Astrocyte (in vitro differentiated cells and primary cell): ENCODE measurements around the gene XPNPEP3.

ENCODE experiments used
- EZH2 ChIP-seq: IDR thresholded peaks from 2 replicates; pipeline ENCODE4 v1.6.1; 2012; ENCODE audit warnings: mild to moderate bottlenecking, low read length, inconsistent platforms; ENCODE audit not compliant: insufficient read depth
- TF ChIP-seq, protein P1 (sequence below): IDR thresholded peaks from 2 replicates; pipeline ENCODE4 v1.5.1; 2011; ENCODE audit warnings: low read depth, mild to moderate bottlenecking, inconsistent platforms, low read length, moderate library complexity; ENCODE audit not compliant: insufficient read depth

DNA sequence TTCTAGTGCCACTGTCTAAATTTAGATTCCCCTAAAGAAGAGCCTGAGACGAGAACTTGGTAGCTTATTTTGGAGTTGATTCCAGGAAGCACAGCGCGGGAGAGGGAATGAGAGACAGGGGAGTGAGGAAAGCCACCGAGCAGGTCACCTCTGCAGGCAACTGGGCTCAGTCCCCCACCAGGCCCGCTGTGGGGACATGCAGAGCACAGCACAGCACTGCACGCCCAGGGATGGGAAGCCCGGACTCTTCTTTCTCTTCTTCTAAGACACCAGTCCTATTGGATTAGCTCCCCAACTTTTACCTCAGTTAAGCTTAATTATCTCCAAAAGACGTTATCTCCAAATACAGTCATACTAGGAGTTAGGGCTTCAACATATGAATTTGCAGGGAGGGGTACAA, 122.9 kb downstream of the XPNPEP3 start:
- TF ChIP-seq, protein P1, sequence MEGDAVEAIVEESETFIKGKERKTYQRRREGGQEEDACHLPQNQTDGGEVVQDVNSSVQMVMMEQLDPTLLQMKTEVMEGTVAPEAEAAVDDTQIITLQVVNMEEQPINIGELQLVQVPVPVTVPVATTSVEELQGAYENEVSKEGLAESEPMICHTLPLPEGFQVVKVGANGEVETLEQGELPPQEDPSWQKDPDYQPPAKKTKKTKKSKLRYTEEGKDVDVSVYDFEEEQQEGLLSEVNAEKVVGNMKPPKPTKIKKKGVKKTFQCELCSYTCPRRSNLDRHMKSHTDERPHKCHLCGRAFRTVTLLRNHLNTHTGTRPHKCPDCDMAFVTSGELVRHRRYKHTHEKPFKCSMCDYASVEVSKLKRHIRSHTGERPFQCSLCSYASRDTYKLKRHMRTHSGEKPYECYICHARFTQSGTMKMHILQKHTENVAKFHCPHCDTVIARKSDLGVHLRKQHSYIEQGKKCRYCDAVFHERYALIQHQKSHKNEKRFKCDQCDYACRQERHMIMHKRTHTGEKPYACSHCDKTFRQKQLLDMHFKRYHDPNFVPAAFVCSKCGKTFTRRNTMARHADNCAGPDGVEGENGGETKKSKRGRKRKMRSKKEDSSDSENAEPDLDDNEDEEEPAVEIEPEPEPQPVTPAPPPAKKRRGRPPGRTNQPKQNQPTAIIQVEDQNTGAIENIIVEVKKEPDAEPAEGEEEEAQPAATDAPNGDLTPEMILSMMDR = no peak
- no peak for TF ChIP-seq EZH2
